Measurements from ENCODE around the gene SMIM20. TPM values are rescaled to one million over a fixed set of nuclear protein-coding genes. Genes with fewer than 3 reads are reported as not detected.
A peak's percentile ranks its signal among the peaks of the same experiment; 100 is the strongest.

Gene SMIM20
- total and polyA plus RNA-seq, 3 donors from 2014 or later = 31.3 to 46.1 (median 38.3) TPM

- H3K36me3 ChIP-seq (ENCODE audit: low read depth, missing control alignments) = no peaks in the 10 kb centered on the region
- intact Hi-C loops (cut with DNase I; ENCODE audit: low total_unique reads) = no loop called here
- 72 to 82% methylated on average over 8 of the region's 8 CpGs for WGBS, 2 donors
- no peak overlapping the region for H3K27ac ChIP-seq
- no peak overlapping the region for H3K4me3 ChIP-seq
- H3K4me1 ChIP-seq = no peaks in the 10 kb centered on the region
- H3K27me3 ChIP-seq = no peaks in the 10 kb centered on the region
- no peak for DNase-seq
- no peaks in the 10 kb centered on the region for H3K9me3 ChIP-seq
- no peak for TF ChIP-seq POLR2A (IDR thresholded peaks at IDR 0.05)
- TF ChIP-seq CTCF (IDR thresholded peaks at IDR 0.05) = no peak
Observed at GRCh38 chr4:25958110-25958509, 44.1 kb downstream of the SMIM20 start.

- no peak overlapping the region for H3K4me3 ChIP-seq
- 93 to 98% methylated on average over 7 of the region's 7 CpGs for WGBS, 2 donors
- H3K9me3 ChIP-seq = no peaks in the 10 kb centered on the region
- no peak for DNase-seq
- intact Hi-C loops (cut with DNase I; ENCODE audit: low total_unique reads) = no loop called here
- H3K27me3 ChIP-seq = no peaks in the 10 kb centered on the region
- no peaks in the 10 kb centered on the region for H3K4me1 ChIP-seq
- no peaks in the 10 kb centered on the region for H3K36me3 ChIP-seq (ENCODE audit: low read depth, missing control alignments)
- TF ChIP-seq CTCF (IDR thresholded peaks at IDR 0.05) = no peak
- TF ChIP-seq POLR2A (IDR thresholded peaks at IDR 0.05) = no peak
- no peak overlapping the region for H3K27ac ChIP-seq
Observed at GRCh38 chr4:25962393-25962792, 48.4 kb downstream of the SMIM20 start.

- TF ChIP-seq CTCF (IDR thresholded peaks at IDR 0.05) (no peak), POLR2A (IDR thresholded peaks at IDR 0.05) (no peak)
- WGBS, 2 donors = 73 to 92% methylated on average over 4 of the region's 4 CpGs
- H3K36me3 ChIP-seq (ENCODE audit: low read depth, missing control alignments) = no peaks in the 10 kb centered on the region
- no peak for DNase-seq
- intact Hi-C loops (cut with DNase I; ENCODE audit: low total_unique reads) = no loop called here
- H3K27me3 ChIP-seq = no peaks in the 10 kb centered on the region
- no peaks in the 10 kb centered on the region for H3K9me3 ChIP-seq
- H3K4me3 ChIP-seq = no peak overlapping the region
- H3K27ac ChIP-seq = no peak overlapping the region
- no peaks in the 10 kb centered on the region for H3K4me1 ChIP-seq
Observed at GRCh38 chr4:25965629-25966028, 51.6 kb downstream of the SMIM20 start.

GRCh38 chr4:25966171-25966570 is 52.2 kb downstream of the SMIM20 start:
- no peaks in the 10 kb centered on the region for H3K27me3 ChIP-seq
- TF ChIP-seq CTCF (IDR thresholded peaks at IDR 0.05) (no peak), POLR2A (IDR thresholded peaks at IDR 0.05) (no peak)
- no peaks in the 10 kb centered on the region for H3K4me1 ChIP-seq
- no peaks in the 10 kb centered on the region for H3K9me3 ChIP-seq
- no peak overlapping the region for H3K27ac ChIP-seq
- 89 to 92% methylated on average over 3 of the region's 3 CpGs for WGBS, 2 donors
- intact Hi-C loops (cut with DNase I; ENCODE audit: low total_unique reads) = no loop called here
- H3K4me3 ChIP-seq = no peak overlapping the region
- DNase-seq = no peak
- no peaks in the 10 kb centered on the region for H3K36me3 ChIP-seq (ENCODE audit: low read depth, missing control alignments)

- DNase-seq = peak; percentile 49
- TF ChIP-seq POLR2A (IDR thresholded peaks at IDR 0.05) (no peak), CTCF (IDR thresholded peaks at IDR 0.05) (no peak)
- Histone ChIP-seq H3K4me1 (no peaks in the 10 kb centered on the region), H3K9me3 (no peaks in the 10 kb centered on the region), H3K4me3 (no peak overlapping the region), H3K27ac (no peak overlapping the region), H3K27me3 (no peaks in the 10 kb centered on the region), H3K36me3 (ENCODE audit: low read depth, missing control alignments) (no peaks in the 10 kb centered on the region)
- intact Hi-C loops (cut with DNase I; ENCODE audit: low total_unique reads) = no loop called here
- 43 to 52% methylated on average over 13 of the region's 13 CpGs for WGBS, 2 donors
Observed at GRCh38 chr4:25969374-25970155, 55.5 kb downstream of the SMIM20 start.
